ENCODE measurements around the gene SLC16A10. TPM values are rescaled to one million over a fixed set of nuclear protein-coding genes. Genes with fewer than 3 reads are reported as not detected.
"Not testable (repeated sequence)": the region's sequence is repeated elsewhere in the genome, so short reads cannot be mapped to it uniquely, and the experiment has no call there.

Gene SLC16A10
- total RNA-seq, 2 experiments from 2014 or later, result 13.4 to 13.8 TPM

- Mint-ChIP-seq H3K36me3 (ENCODE audit: low read depth) (no peaks in the 10 kb centered on the region), H3K27ac (no peak overlapping the region), H3K9me3 (no peaks in the 10 kb centered on the region), H3K4me3 (no peak overlapping the region), H3K4me1 (ENCODE audit: low read depth) (no peaks in the 10 kb centered on the region), H3K27me3 (no peaks in the 10 kb centered on the region)
- Histone ChIP-seq H3K4me1 (ENCODE audit: insufficient read depth, low read length) (no peaks in the 10 kb centered on the region), H3K9me3 (ENCODE audit: control insufficient read depth in 1 of 2, insufficient read depth in 1 of 2, low read length in 2 of 2) (no peaks in the 10 kb centered on the region), H3K27me3 (ENCODE audit: control insufficient read depth in 1 of 2, insufficient read depth in 2 of 2, low read length in 2 of 2) (no peaks in the 10 kb centered on the region), H3K4me3 (ENCODE audit: low read length) (no peak overlapping the region), H3K36me3 (ENCODE audit: insufficient read depth, low read length) (no peaks in the 10 kb centered on the region), H3K27ac (ENCODE audit: low read depth in 1 of 2, low read length in 2 of 2) (no peak overlapping the region)
- TF ChIP-seq CTCF (IDR thresholded peaks at IDR 0.05), result peak; percentile 87
- ATAC-seq (ENCODE audit: poor library complexity), result peak; percentile 68
- CTCF ChIA-PET, result interaction anchor here (1.1 to 3.5 kb wide), 4 partner anchors 13 to 153 kb away, joined by 3 to 21 read pairs (median 3); no protein-coding TSS in a partner anchor
- peak in 8 of 14 experiments; percentile 2 to 68 (median 20) for DNase-seq
- intact Hi-C loops (cut with DNase I, micrococcal nuclease), result loop anchor here (1.0 to 5.0 kb wide), 4 partner anchors 46 to 985 kb away; no protein-coding TSS in a partner anchor
- POLR2A ChIA-PET, result interaction anchor here (1.0 to 2.3 kb wide), 2 partner anchors 152 to 153 kb away, joined by 5 to 6 read pairs; no protein-coding TSS in a partner anchor
These were observed 30.1 kb upstream of the SLC16A10 start for GRCh38 chr6:111057074-111057752.

GRCh38 chr6:111061508-111061907 is 25.8 kb upstream of the SLC16A10 start:
- TF ChIP-seq CTCF (IDR thresholded peaks at IDR 0.05), result no peak
- POLR2A ChIA-PET, result no interaction called here
- Histone ChIP-seq H3K36me3 (ENCODE audit: insufficient read depth, low read length) (no peaks in the 10 kb centered on the region), H3K9me3 (ENCODE audit: control insufficient read depth in 1 of 2, insufficient read depth in 1 of 2, low read length in 2 of 2) (no peaks in the 10 kb centered on the region), H3K27ac (ENCODE audit: low read depth in 1 of 2, low read length in 2 of 2) (no peak overlapping the region), H3K27me3 (ENCODE audit: control insufficient read depth in 1 of 2, insufficient read depth in 2 of 2, low read length in 2 of 2) (no peaks in the 10 kb centered on the region), H3K4me1 (ENCODE audit: insufficient read depth, low read length) (no peaks in the 10 kb centered on the region), H3K4me3 (ENCODE audit: low read length) (no peak overlapping the region)
- intact Hi-C loops (cut with DNase I, micrococcal nuclease), result no loop called here
- DNase-seq (no peak), ATAC-seq (ENCODE audit: poor library complexity) (no peak)
- CTCF ChIA-PET, result no interaction called here
- no peaks in the 10 kb centered on the region for H3K27me3 Mint-ChIP-seq
- H3K36me3 Mint-ChIP-seq (ENCODE audit: low read depth), result no peaks in the 10 kb centered on the region
- no peaks in the 10 kb centered on the region for H3K4me1 Mint-ChIP-seq (ENCODE audit: low read depth)
- H3K4me3 Mint-ChIP-seq, result no peak overlapping the region
- H3K27ac Mint-ChIP-seq, result no peak overlapping the region
- H3K9me3 Mint-ChIP-seq, result no peaks in the 10 kb centered on the region

- H3K36me3 ChIP-seq (ENCODE audit: insufficient read depth, low read length); H3K9me3 ChIP-seq (ENCODE audit: control insufficient read depth in 1 of 2, insufficient read depth in 1 of 2, low read length in 2 of 2); H3K4me3 Mint-ChIP-seq; POLR2A ChIA-PET; H3K27ac ChIP-seq (ENCODE audit: low read depth in 1 of 2, low read length in 2 of 2); DNase-seq; H3K27me3 Mint-ChIP-seq; H3K4me1 Mint-ChIP-seq (ENCODE audit: low read depth); H3K27ac Mint-ChIP-seq; H3K36me3 Mint-ChIP-seq (ENCODE audit: low read depth); H3K9me3 Mint-ChIP-seq; H3K4me1 ChIP-seq (ENCODE audit: insufficient read depth, low read length); intact Hi-C loops (cut with DNase I, micrococcal nuclease); H3K4me3 ChIP-seq (ENCODE audit: low read length); H3K27me3 ChIP-seq (ENCODE audit: control insufficient read depth in 1 of 2, insufficient read depth in 2 of 2, low read length in 2 of 2); ATAC-seq (ENCODE audit: poor library complexity): not testable (repeated sequence)
- CTCF ChIA-PET, result interaction anchor here (0.6 kb wide), 1 partner anchor 153 kb away, joined by 3 read pairs; no protein-coding TSS in a partner anchor
These were observed 25.3 kb upstream of the SLC16A10 start for GRCh38 chr6:111061985-111062384.

GRCh38 chr6:111062860-111063259 is 24.4 kb upstream of the SLC16A10 start:
- POLR2A ChIA-PET; H3K36me3 ChIP-seq (ENCODE audit: insufficient read depth, low read length); ATAC-seq (ENCODE audit: poor library complexity); CTCF ChIA-PET; H3K27me3 Mint-ChIP-seq; H3K9me3 Mint-ChIP-seq; H3K36me3 Mint-ChIP-seq (ENCODE audit: low read depth); DNase-seq; intact Hi-C loops (cut with DNase I, micrococcal nuclease); H3K9me3 ChIP-seq (ENCODE audit: control insufficient read depth in 1 of 2, insufficient read depth in 1 of 2, low read length in 2 of 2); H3K4me3 ChIP-seq (ENCODE audit: low read length); H3K27ac ChIP-seq (ENCODE audit: low read depth in 1 of 2, low read length in 2 of 2); H3K4me3 Mint-ChIP-seq; H3K27ac Mint-ChIP-seq; H3K4me1 Mint-ChIP-seq (ENCODE audit: low read depth); H3K27me3 ChIP-seq (ENCODE audit: control insufficient read depth in 1 of 2, insufficient read depth in 2 of 2, low read length in 2 of 2); H3K4me1 ChIP-seq (ENCODE audit: insufficient read depth, low read length): not testable (repeated sequence)
